Measurements from ENCODE around the gene MCM9. TPM values are rescaled to one million over a fixed set of nuclear protein-coding genes. Genes with fewer than 3 reads are reported as not detected.

Gene MCM9
- total RNA-seq, 1 donor from 2014 or later: 37.0 TPM

GRCh38 chr6:118965843-118966370 is 30.9 kb upstream of the MCM9 start:
- H3K4me1 Mint-ChIP-seq: no peaks in the 10 kb centered on the region
- CTCF ChIA-PET: interaction anchor here (1.0 kb wide), 1 partner anchor 145 kb away, joined by 3 read pairs; no protein-coding TSS in a partner anchor

GRCh38 chr6:118965371-118965770 is 30.4 kb upstream of the MCM9 start:
- ChIA-PET CTCF (interaction anchor here (1.0 kb wide), 1 partner anchor 145 kb away, joined by 3 read pairs; no protein-coding TSS in a partner anchor), POLR2A (no interaction called here)
- H3K27ac Mint-ChIP-seq: no peak overlapping the region
- H3K27me3 Mint-ChIP-seq: no peaks in the 10 kb centered on the region
- ATAC-seq (ENCODE audit: low read depth) (no peak), DNase-seq (no peak)
- H3K4me1 Mint-ChIP-seq: no peaks in the 10 kb centered on the region
- H3K4me3 Mint-ChIP-seq: no peak overlapping the region
- intact Hi-C loops (cut with micrococcal nuclease): no loop called here
- H3K36me3 Mint-ChIP-seq (ENCODE audit: low read depth): no peaks in the 10 kb centered on the region
- no peak for TF ChIP-seq CTCF (IDR thresholded peaks at IDR 0.05)
- H3K9me3 Mint-ChIP-seq: peaks cover 3% of the 10 kb centered on the region

More at GRCh38 chr6:118965843-118966370, 30.9 kb upstream of the MCM9 start:
- peaks cover 3% of the 10 kb centered on the region for H3K9me3 Mint-ChIP-seq
- TF ChIP-seq CTCF (IDR thresholded peaks at IDR 0.05): no peak
- DNase-seq: no peak
- intact Hi-C loops (cut with micrococcal nuclease): no loop called here
- ATAC-seq (ENCODE audit: low read depth): no peak
- H3K4me3 Mint-ChIP-seq: no peak overlapping the region
- no peaks in the 10 kb centered on the region for H3K36me3 Mint-ChIP-seq (ENCODE audit: low read depth)
- H3K27ac Mint-ChIP-seq: no peak overlapping the region
- H3K27me3 Mint-ChIP-seq: no peaks in the 10 kb centered on the region
- POLR2A ChIA-PET: no interaction called here

- no peak for TF ChIP-seq CTCF (IDR thresholded peaks at IDR 0.05)
- no peak overlapping the region for H3K27ac Mint-ChIP-seq
Measured at GRCh38 chr6:118963003-118963402, 28.0 kb upstream of the MCM9 start.

GRCh38 chr6:118959903-118960302 is 24.9 kb upstream of the MCM9 start:
- ATAC-seq (ENCODE audit: low read depth) (no peak), DNase-seq (no peak)
- H3K27ac Mint-ChIP-seq: no peak overlapping the region
- no peaks in the 10 kb centered on the region for H3K36me3 Mint-ChIP-seq (ENCODE audit: low read depth)
- no peak for TF ChIP-seq CTCF (IDR thresholded peaks at IDR 0.05)
- intact Hi-C loops (cut with micrococcal nuclease): no loop called here
- H3K4me3 Mint-ChIP-seq: no peak overlapping the region
- ChIA-PET POLR2A (no interaction called here), CTCF (no interaction called here)
- H3K27me3 Mint-ChIP-seq: no peaks in the 10 kb centered on the region
- no peaks in the 10 kb centered on the region for H3K4me1 Mint-ChIP-seq
- H3K9me3 Mint-ChIP-seq: no peaks in the 10 kb centered on the region

More at GRCh38 chr6:118963003-118963402, 28.0 kb upstream of the MCM9 start:
- ChIA-PET CTCF (interaction anchor here (0.6 to 3.6 kb wide), 2 partner anchors 15 to 148 kb away, joined by 3 to 36 read pairs; no protein-coding TSS in a partner anchor), POLR2A (no interaction called here)
- intact Hi-C loops (cut with micrococcal nuclease): loop anchor here (1.0 kb wide), 1 partner anchor 147 kb away; no protein-coding TSS in a partner anchor
- Mint-ChIP-seq H3K9me3 (no peaks in the 10 kb centered on the region), H3K36me3 (ENCODE audit: low read depth) (no peaks in the 10 kb centered on the region), H3K4me1 (no peaks in the 10 kb centered on the region), H3K4me3 (no peak overlapping the region), H3K27me3 (no peaks in the 10 kb centered on the region)
- no peak for DNase-seq
- ATAC-seq (ENCODE audit: low read depth): no peak

- no peaks in the 10 kb centered on the region for H3K36me3 Mint-ChIP-seq (ENCODE audit: low read depth)
- H3K27me3 Mint-ChIP-seq: no peaks in the 10 kb centered on the region
- H3K9me3 Mint-ChIP-seq: peaks cover 4% of the 10 kb centered on the region
- ChIA-PET POLR2A (no interaction called here), CTCF (no interaction called here)
- TF ChIP-seq CTCF (IDR thresholded peaks at IDR 0.05): no peak
- DNase-seq (no peak), ATAC-seq (ENCODE audit: low read depth) (no peak)
- intact Hi-C loops (cut with micrococcal nuclease): no loop called here
- H3K4me1 Mint-ChIP-seq: peaks cover 10% of the 10 kb centered on the region
- H3K4me3 Mint-ChIP-seq: no peak overlapping the region
- H3K27ac Mint-ChIP-seq: no peak overlapping the region
Measured at GRCh38 chr6:118953391-118953790, 18.4 kb upstream of the MCM9 start.
